Stimulated activated CD8-positive, alpha-beta memory T cell treated with anti-CD3 and anti-CD28 coated beads, Interleukin-2, amount 100 ng/mL, for 48 hours (primary cell): ENCODE measurements around the gene PAIP1.
"Not testable (repeated sequence)": the region's sequence is repeated elsewhere in the genome, so short reads cannot be mapped to it uniquely, and the experiment has no call there.

ENCODE experiments used
- DNase-seq, 2 donors: peaks; one replicate each; pipeline ENCODE4 v3.0.0-alpha.2; 2020; ENCODE audit warnings: low read depth in 2 of 2

The PAIP1 gene

DNA sequence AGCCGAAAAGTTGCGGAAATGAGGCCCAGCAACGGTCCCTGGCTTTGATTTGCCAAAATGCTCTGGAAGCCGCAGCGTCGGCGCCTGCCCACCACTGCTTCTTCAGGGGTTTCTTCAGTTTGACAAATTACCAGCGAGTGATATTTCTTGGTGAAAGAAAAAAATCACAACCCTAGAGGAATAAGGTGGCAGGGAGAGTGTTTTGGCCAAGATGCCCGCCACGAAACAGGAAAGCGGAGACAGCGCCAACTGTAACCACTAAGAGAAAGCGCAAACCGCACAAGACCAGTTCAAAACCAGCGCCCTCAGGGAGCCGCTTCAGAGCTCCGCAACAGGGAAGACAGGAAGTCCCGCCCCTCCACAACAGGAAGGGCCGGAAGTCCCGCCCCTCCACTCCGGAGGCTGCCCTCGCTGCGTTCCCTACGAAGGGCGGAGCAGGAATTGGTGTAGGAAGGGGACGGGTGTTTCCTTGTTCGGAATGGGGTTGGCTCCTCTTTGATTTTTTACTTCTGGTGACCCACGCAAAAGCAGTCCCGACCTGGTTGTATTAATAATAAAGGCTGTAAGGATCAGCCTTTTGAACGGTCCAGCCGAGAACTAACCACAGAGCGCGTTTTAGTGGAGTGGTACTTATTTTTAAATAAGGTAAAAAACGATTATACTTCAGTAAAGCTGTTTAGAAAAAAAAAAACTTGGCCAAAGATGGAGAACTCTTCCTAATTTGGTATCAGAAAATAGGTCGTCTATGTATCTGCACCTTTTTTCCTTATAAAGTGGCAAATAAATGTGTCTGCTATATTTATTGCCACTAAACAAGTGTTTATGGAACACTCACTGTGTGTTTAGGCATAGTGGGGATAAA lies 41.8 kb downstream of the PAIP1 start, which contains the start of gene C5orf34:
Gene C5orf34 (minus strand): TSS at position 333 of the 862 bp plus-strand sequence. CDS start 5,809 bp downstream, outside the sequence.
- peak; percentile 88 to 95 for DNase-seq

DNA sequence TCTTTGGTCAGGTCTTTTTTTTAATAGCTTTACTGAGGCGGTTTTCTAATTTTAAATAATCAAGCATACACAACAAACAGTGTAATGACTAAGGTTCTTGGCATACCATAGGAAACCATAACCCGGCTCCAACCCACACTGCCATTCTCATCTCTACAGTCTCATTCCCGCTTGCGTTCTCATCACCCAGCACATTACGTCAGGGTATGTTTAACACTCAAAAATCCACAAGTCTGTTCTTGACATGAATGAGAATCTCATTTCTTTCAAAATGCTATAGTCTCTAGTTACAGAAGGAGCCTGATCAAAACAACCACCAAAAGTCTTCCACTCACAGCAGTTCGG lies 42.4 kb downstream of the PAIP1 start:
- peak; percentile 6 to 23 for DNase-seq

DNA sequence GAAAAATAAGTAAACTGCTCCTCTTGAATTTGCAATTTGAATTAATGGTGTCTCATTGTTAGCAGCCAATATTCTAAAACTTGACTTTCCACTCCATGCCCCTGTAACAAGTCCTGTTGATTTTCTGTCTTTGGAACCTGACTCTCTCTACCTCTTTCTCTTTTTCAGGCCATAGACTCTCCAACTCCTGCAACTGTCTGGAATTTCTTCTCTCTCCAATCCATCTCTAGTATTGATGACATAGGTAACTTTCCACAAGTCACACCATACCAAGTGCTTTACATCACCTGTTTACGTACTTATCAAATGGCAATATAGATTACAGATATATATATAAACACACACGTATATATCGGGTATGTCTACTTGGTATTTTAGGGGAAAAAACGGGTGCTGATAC lies 42.9 kb downstream of the PAIP1 start:
- no peak for DNase-seq

DNA sequence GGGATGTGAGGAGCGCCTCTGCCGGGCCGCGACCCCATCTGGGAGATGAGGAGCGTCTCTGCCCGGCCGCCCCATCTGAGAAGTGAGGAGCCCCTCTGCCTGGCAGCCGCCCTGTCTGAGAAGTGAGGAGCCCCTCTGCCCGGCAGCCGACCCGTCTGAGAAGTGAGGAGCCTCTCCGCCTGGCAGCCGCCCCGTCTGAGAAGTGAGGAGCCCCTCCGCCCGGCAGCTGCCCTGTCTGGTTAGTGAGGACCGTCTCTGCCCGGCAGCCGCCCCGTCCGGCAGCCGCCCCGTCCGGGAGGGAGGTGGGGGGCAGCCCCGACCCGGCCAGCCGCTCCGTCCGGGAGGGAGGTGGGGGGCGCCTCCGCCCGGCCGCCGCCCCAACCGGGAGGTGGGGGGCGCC lies 45.8 kb downstream of the PAIP1 start:
- DNase-seq, result not testable (repeated sequence)

DNA sequence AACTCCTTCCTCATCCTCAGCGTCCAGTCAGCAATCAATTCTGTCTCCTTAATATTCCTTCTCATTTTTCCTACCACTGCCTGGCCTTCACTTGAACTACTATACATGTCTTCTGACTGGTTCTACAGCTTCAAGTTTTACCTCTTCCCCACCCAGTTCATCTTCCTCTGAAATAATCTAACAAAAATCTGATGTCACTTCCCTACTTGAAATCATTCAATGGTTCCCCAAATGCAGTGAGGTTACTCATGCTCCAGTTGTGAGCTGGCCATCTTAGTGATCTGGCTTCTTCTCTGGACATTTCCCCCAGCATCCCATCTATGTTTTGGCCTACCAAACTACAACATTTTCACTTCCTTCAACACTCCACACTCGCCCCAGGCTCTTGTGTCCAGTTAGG lies 58.3 kb downstream of the PAIP1 start:
- DNase-seq, result no peak

DNA sequence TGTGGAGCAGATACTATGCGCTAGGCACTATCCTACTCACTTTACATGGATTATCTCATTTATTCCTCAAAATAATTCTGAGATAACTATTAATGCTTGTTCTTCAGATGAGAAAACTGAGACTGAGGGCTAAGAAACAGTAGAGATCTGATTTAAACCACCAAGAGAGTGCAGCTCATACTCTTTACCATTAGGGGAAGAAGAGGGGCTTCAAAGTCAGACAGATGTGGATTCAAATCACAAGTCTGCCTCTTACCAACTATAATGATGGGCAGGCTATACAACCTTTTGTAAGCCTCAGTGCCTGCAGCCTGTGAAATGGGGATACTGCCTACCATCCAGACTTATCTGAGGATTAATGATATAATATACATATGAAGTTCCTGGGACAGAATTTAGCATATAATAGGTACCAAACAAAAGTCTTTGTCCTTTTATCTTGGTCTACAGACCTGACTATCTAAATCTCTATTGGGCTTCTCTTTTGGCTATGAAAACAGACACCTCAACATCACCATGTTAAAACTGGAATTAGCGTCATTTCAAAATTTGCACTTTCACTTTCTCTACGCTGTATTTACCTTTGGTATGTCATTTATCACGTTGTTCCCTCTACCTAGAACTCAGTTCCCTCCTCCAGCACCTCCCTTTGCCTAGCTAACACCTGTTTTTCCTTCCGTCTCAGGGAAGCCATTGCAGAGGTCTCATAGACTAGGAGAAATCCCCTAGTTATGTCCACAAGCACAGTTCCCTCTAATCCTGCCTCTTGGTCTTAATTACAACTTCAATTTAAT lies 59.4 kb downstream of the PAIP1 start:
- DNase-seq, result no peak

DNA sequence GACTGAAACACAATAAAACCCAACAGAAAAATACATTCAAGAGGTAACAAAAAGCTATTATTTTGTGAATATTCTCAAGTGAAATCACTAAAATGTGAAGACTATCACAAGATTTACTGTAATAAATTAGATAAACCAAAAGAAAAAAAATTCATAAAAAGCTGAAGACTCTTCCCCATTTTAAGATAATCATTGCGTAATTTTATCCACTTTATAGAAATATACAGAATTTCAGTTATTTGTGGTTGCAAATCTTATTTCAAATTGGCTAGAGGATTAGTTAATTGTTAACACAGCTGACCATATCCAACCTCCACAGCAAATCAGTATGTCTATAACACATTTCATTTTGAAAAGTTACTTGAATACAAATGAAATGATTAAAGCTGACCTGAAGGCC lies 65.6 kb downstream of the PAIP1 start:
- DNase-seq, result no peak

DNA sequence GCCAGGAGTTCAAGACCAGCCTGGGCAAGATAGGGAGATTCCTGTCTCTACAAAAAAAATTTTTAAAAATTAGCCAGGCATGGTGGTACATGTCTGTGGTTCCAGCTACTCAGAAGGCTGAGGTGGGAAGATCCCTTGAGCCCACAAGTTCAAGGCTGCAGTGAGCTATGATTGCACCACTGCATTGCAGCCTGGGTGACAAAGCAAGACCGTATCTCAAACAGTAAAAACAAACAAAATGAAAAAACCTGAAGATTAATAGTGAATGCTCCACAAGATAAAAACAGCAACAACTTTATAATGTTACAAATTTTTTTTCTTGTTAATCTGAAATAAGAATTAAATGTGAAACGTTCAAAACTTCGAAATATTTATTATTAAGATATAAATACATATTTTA lies 70.5 kb downstream of the PAIP1 start:
- no peak for DNase-seq

DNA sequence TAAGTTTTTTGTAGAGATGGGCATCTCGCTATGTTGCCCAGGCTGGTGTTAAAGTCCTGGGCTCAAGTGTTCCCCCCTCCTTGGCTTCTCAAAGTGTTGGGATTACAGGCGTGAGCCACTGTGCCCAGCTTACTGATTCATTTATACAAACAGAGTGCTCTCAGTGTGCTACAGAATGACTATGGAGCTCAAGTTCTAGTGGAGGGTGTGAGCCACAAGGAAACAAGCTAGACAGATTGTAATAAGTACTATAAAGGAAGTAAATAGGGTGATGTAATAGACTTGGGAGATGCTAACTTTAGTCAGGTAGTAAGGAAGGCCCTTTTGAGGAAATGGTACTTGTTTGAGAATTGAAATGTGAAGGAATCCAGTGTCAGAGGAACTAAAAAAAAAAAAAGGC lies 71.5 kb downstream of the PAIP1 start:
- no peak for DNase-seq

DNA sequence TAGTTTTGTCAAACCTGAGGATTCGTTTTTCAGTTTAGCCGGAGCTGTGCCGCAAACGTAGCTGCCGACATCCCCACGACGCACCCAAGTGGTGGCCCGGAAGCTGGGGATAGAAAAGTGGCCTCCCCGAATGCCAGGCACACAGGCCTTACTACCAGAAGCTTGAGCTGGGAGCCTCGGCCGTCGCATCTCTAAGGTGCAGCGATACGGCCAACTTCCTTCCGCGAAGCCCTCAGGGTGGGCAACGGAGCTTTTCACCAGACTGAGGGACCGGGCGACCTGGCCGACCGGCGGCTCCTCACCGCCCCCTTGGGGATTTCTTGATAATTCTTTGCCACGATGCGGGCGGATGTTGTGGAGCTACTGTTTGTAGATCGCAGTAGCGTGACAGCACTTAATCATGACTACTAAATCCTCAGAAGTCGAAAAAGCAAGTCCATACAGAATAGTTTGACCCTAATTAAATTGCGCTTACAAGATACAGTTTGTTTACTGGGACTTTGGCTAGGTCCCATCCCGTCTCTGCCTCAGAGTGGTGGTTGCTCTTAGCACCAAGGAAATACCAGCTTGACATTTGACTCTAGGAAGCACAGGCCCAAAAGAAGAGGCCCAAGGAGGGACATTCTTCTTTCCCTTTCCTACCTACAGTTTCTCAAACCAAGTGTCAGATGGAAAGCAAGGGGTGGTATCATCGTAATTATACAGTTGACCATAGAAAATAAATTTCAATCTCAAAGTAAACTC lies 72.6 kb downstream of the PAIP1 start:
- peak; percentile 73 to 75 for DNase-seq

DNA sequence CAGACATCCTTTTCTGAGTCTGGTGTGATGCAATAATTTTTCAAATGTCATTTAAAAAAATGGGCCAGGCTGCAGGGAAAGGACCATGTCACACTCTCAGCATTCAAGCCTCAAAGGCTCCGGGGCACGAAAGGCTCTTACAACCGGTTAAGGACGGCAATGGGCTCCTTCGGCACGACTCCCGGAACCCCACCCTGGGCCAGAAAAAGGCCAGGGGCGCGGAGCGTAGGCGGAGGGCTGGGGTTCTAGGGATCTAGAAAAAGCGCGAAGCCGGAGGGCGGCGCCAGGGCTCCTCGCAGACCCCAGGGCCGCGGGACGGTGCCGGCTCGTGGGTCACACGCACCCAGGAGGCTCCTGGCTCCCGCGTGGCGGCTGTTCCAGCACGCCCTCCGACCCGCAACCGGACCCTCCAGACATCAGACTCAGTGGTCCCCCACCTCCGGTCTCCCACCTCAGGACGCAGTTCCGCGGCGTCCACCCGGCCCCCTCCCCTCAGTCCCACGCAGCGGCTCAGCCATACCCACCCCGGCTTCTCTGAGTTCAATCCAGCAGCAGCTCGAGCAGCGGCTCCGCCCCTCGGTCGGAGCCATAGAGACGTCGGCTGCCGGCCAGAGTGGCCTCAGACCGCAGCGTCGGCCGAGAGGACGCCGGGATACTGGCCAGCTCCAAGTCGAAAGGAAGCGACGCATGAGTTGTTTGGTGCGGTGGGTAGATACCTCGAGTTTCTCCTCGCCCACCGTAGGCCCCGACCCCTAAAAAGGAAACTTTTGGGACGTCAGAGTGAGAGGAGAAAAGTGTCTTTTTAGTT lies 73.4 kb downstream of the PAIP1 start, which contains the start of gene TMEM267:
Gene TMEM267 (minus strand): TSS at position 568 of the 808 bp plus-strand sequence. CDS start 29,896 bp downstream, outside the sequence.
- peak; percentile 75 to 79 for DNase-seq

DNA sequence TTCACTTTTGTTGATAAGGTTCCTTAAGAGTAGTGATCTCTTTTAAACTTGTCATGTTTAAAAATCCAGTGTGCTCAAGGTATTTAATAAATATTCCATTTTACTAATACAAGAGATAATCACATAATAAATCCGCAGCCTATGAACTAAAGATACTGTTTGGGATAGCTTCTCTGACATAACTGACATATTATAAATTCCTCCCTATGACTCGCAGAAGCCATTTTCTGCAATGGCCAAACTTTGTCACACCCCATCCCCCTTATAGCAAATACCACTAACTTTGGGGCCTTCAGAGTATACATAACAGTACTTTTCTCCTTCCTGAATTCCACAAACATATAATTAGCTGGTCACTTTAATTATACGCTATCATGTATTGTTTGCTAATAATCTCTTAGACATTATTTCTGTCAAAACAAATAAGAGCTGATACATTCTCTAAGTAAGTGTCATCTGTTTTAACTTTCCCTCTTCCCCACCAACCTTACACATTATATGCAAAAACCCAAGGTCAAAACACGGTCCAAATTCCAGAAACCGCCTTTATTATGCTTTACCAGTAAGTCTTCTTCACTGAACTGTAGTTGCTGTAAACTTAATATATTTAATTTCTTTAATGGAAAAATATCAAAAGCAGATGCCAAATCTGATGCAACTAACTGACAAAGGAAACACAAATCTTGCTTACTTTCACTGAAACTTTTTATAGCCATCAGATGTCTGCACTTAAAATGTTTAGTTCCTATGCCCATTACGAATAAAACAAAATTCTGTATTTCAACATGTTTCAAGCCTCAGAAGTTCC lies 74.2 kb downstream of the PAIP1 start:
- DNase-seq, result no peak
